ENCODE results near the gene DRC7.

Gene DRC7

GRCh38 chr16:57677622-57678369 lies 16.8 kb upstream of the DRC7 start:
- no peak for DNase-seq (ENCODE audit: low read depth)

GRCh38 chr16:57679016-57679415 lies 15.6 kb upstream of the DRC7 start:
- DNase-seq (ENCODE audit: low read depth): no peak

- no peak for DNase-seq (ENCODE audit: low read depth)
These were observed 14.7 kb upstream of the DRC7 start for GRCh38 chr16:57679767-57680482.

- no peak for DNase-seq (ENCODE audit: low read depth)
These were observed 13.7 kb upstream of the DRC7 start for GRCh38 chr16:57680842-57681375.

- DNase-seq (ENCODE audit: low read depth): no peak
These were observed 12.5 kb upstream of the DRC7 start for GRCh38 chr16:57681950-57682728.

GRCh38 chr16:57682809-57683635 lies 11.6 kb upstream of the DRC7 start:
- DNase-seq (ENCODE audit: low read depth): no peak

- DNase-seq (ENCODE audit: low read depth): no peak
These were observed 10.7 kb upstream of the DRC7 start for GRCh38 chr16:57683636-57684545.

GRCh38 chr16:57684626-57685358 lies 9.8 kb upstream of the DRC7 start:
- no peak for DNase-seq (ENCODE audit: low read depth)

GRCh38 chr16:57685633-57686032 lies 9.0 kb upstream of the DRC7 start:
- no peak for DNase-seq (ENCODE audit: low read depth)

GRCh38 chr16:57686577-57686976 lies 8.0 kb upstream of the DRC7 start:
- no peak for DNase-seq (ENCODE audit: low read depth)

- no peak for DNase-seq (ENCODE audit: low read depth)
These were observed 7.2 kb upstream of the DRC7 start for GRCh38 chr16:57687363-57687929.

- no peak for DNase-seq (ENCODE audit: low read depth)
These were observed 6.1 kb upstream of the DRC7 start for GRCh38 chr16:57688487-57688986.

- no peak for DNase-seq (ENCODE audit: low read depth)
These were observed 5.4 kb upstream of the DRC7 start for GRCh38 chr16:57688987-57689761.

- no peak for DNase-seq (ENCODE audit: low read depth)
These were observed 4.6 kb upstream of the DRC7 start for GRCh38 chr16:57689762-57690558.

- DNase-seq (ENCODE audit: low read depth): no peak
These were observed 3.7 kb upstream of the DRC7 start for GRCh38 chr16:57690782-57691471.

GRCh38 chr16:57692636-57693035 lies 2.0 kb upstream of the DRC7 start:
- DNase-seq (ENCODE audit: low read depth): no peak

- no peak for DNase-seq (ENCODE audit: low read depth)
These were observed 1.1 kb upstream of the DRC7 start for GRCh38 chr16:57693550-57693949.

All from stimulated activated CD4-positive, alpha-beta T cell treated with anti-CD3 and anti-CD28 coated beads, Interleukin-2, amount 100 ng/mL, for 4 hours (primary cell).